ENCODE measurements around the gene SLA2.

DNA sequence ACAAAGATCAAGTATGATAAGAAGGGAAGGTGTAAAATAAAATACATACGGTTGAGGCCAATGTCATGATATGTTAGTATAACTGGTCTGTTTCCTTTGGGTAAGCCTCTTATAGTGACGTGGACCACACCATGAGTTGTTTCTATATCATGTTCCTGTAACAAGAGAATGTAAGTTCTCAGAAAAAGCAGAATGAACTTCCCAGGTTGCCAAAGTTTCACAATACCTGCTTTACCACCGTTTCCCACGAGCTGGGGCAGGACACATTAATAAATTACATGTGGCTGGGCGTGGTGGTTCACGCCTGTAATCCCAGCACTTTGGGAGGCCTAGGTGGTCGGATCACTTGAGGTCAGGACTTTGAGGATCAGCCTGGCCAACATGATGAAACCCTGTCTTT is 42.6 kb upstream of the SLA2 start:
- TF ChIP-seq POLR2A (IDR thresholded peaks at IDR 0.05; ENCODE audit: low read depth, low read length) (no peak), TAF1 (IDR thresholded peaks at IDR 0.05; ENCODE audit: borderline replicate concordance, low read depth, low read length) (no peak)
